LNCAP (cell line): ENCODE measurements around the gene NAPEPLD.

Experiments
- TF ChIP-seq, protein P1 (sequence below): fragments of 450-650 bp; IDR thresholded peaks from 2 replicates; pipeline ENCODE4 v1.5.1; 2017; ENCODE audit warnings: mild to moderate bottlenecking

The NAPEPLD gene

GRCh38 chr7:103059471-103059870, 89.4 kb downstream of the NAPEPLD start:
- TF ChIP-seq, protein P1, sequence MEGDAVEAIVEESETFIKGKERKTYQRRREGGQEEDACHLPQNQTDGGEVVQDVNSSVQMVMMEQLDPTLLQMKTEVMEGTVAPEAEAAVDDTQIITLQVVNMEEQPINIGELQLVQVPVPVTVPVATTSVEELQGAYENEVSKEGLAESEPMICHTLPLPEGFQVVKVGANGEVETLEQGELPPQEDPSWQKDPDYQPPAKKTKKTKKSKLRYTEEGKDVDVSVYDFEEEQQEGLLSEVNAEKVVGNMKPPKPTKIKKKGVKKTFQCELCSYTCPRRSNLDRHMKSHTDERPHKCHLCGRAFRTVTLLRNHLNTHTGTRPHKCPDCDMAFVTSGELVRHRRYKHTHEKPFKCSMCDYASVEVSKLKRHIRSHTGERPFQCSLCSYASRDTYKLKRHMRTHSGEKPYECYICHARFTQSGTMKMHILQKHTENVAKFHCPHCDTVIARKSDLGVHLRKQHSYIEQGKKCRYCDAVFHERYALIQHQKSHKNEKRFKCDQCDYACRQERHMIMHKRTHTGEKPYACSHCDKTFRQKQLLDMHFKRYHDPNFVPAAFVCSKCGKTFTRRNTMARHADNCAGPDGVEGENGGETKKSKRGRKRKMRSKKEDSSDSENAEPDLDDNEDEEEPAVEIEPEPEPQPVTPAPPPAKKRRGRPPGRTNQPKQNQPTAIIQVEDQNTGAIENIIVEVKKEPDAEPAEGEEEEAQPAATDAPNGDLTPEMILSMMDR = no peak

DNA sequence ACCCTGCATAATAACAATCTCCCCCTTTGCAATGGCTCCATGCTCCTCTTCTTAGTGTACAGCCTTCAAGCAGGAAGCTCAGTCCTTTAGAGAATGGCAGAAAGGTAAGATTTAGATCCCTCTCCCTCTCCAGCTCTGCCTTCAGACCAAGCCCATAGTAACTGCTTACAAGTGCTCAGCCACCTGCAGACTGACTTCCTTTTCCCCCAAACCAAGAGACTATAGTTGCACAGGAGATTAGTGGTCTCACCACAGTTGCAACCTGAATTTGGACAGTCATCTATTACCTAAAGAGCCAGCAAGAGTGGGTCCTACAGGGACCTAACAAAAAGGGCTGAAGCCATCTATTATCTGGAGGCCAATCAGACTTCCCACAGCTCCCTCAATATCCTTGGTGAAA, 90.8 kb downstream of the NAPEPLD start:
- TF ChIP-seq, protein P1 = no peak

- TF ChIP-seq, protein P1 = no peak
Measured at GRCh38 chr7:103051519-103051918, 97.4 kb downstream of the NAPEPLD start.
